Panc1 (cell line): ENCODE data around the gene DKK3.

Experiments
- CTCF ChIP-seq: fragments of 450-650 bp; IDR thresholded peaks from 2 replicates; pipeline ENCODE4 v1.5.1; 2017; ENCODE audit warnings: mild to moderate bottlenecking
- POLR2AphosphoS5 ChIP-seq: IDR thresholded peaks from 2 replicates; pipeline ENCODE4 v1.6.1; 2012; ENCODE audit warnings: mild to moderate bottlenecking, low read depth, low read length, moderate library complexity

GRCh38 chr11:12029738-12030363, 21.4 kb upstream of the DKK3 start:
- TF ChIP-seq CTCF (no peak), POLR2AphosphoS5 (no peak)
